ENCODE data around the gene ECEL1.

ECEL1 gene

GRCh38 chr2:232527905-232528470 is 40.4 kb upstream of the ECEL1 start:
- Histone ChIP-seq H3K27me3 (ENCODE audit: insufficient read depth, low read length, poor library complexity) (no peaks in the 10 kb centered on the region), H3K4me1 (ENCODE audit: insufficient read depth, low read length) (peaks cover 3% of the 10 kb centered on the region; the same call in 1 of the 2 replicates), H3K9ac (ENCODE audit: low read depth, low read length) (no peak overlapping the region), H3K36me3 (ENCODE audit: insufficient read depth, low read length) (no peaks in the 10 kb centered on the region), H3K27ac (ENCODE audit: low read length) (no peak overlapping the region), H2AFZ (ENCODE audit: low read depth, low read length) (no peak overlapping the region), H3K79me2 (ENCODE audit: insufficient read depth, low read length) (no peaks in the 10 kb centered on the region), H3K4me3 (ENCODE audit: low read depth in 1 of 2, low read length in 2 of 2) (no peak overlapping the region), H3K4me2 (ENCODE audit: insufficient read depth, low read length) (no peak overlapping the region), H4K20me1 (ENCODE audit: insufficient read depth, low read length) (no peaks in the 10 kb centered on the region), H3K9me3 (ENCODE audit: insufficient read depth, low read length, severe bottlenecking) (no peaks in the 10 kb centered on the region)
- DNase-seq: no peak
- TF ChIP-seq CTCF (IDR thresholded peaks at IDR 0.05; ENCODE audit: borderline replicate concordance, extremely low read depth, low read length, poor library complexity, severe bottlenecking) (no peak), EZH2 (IDR thresholded peaks at IDR 0.05; ENCODE audit: borderline replicate concordance, low read depth, low read length, severe bottlenecking) (no peak)
- ATAC-seq (ENCODE audit: insufficient read depth, low read depth): no peak

DNA sequence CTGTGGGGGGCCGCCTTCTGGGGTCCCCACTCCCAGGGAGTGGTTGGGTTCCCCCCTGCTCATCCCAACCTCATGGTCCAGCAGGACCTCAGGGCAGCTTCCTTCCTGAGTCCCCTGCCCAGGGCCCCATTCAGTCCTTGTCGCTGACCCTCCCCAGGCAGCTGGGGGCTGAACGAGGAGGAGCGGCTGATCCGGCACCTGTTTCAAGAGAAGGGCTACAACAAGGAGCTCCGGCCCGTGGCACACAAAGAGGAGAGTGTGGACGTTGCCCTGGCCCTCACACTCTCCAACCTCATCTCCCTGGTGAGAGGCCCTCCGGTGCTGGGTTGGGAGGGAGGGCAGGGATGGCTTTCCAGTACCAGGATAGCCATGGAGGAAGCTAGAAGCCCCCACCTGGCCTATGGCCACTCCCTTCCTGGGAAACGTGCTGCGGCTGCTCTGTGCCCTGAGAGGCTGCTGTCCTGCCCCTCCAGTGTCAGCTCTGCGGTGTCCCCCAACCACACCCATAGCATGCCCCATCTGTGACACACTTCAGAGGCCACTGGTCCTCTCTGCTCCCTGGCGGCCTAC is 38.8 kb upstream of the ECEL1 start:
- H3K9ac ChIP-seq (ENCODE audit: low read depth, low read length): no peak overlapping the region
- ATAC-seq (ENCODE audit: insufficient read depth, low read depth) (no peak), DNase-seq (no peak)
- no peak overlapping the region for H3K4me2 ChIP-seq (ENCODE audit: insufficient read depth, low read length)
- H3K27ac ChIP-seq (ENCODE audit: low read length): no peak overlapping the region
- no peaks in the 10 kb centered on the region for H3K27me3 ChIP-seq (ENCODE audit: insufficient read depth, low read length, poor library complexity)
- no peaks in the 10 kb centered on the region for H3K9me3 ChIP-seq (ENCODE audit: insufficient read depth, low read length, severe bottlenecking)
- H3K4me1 ChIP-seq (ENCODE audit: insufficient read depth, low read length): peaks cover 5% of the 10 kb centered on the region
- no peaks in the 10 kb centered on the region for H4K20me1 ChIP-seq (ENCODE audit: insufficient read depth, low read length)
- TF ChIP-seq CTCF (IDR thresholded peaks at IDR 0.05; ENCODE audit: borderline replicate concordance, extremely low read depth, low read length, poor library complexity, severe bottlenecking) (no peak), EZH2 (IDR thresholded peaks at IDR 0.05; ENCODE audit: borderline replicate concordance, low read depth, low read length, severe bottlenecking) (no peak)
- H3K36me3 ChIP-seq (ENCODE audit: insufficient read depth, low read length): no peaks in the 10 kb centered on the region
- H3K4me3 ChIP-seq (ENCODE audit: low read depth in 1 of 2, low read length in 2 of 2): no peak overlapping the region
- no peaks in the 10 kb centered on the region for H3K79me2 ChIP-seq (ENCODE audit: insufficient read depth, low read length)
- no peak overlapping the region for H2AFZ ChIP-seq (ENCODE audit: low read depth, low read length)

DNA sequence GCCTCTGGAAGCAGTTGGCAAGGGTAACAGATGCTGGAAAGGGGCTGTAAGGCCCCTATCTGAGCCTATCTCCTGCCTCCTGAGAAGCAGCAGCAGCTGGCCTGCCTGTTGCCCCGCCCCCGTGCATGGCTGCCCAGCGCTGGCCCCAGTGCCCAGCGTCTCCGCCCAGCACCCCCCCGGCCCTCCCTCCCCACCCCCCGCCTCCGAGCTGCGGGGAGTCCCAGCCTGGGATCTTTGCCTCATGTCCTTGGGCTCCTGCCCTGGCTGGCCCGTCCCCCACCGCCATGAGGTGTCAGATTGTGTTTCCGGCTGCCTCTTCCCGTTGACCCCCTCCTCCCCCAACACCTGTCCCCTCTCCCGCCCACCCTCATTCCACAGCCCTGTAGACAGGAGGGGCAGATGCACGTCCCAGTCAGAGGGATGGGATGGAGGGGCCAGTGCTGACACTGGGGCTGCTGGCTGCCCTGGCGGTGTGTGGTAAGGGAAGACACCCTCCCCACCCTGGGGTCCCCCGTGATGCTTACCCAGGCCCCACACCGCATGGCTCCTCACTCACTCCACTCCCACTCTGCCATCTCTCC is 38.2 kb upstream of the ECEL1 start, which contains the start of gene CHRND:
Gene CHRND, plus strand, starts transcription at position 370 of the 581 bp plus-strand sequence. Its CDS starts 56 bp downstream, at position 426.
- Histone ChIP-seq H3K27me3 (ENCODE audit: insufficient read depth, low read length, poor library complexity) (no peaks in the 10 kb centered on the region), H3K36me3 (ENCODE audit: insufficient read depth, low read length) (no peaks in the 10 kb centered on the region), H3K9ac (ENCODE audit: low read depth, low read length) (no peak within 1 kb of the TSS), H3K27ac (ENCODE audit: low read length) (no peak within 1 kb of the TSS), H3K4me1 (ENCODE audit: insufficient read depth, low read length) (peaks cover 5% of the 10 kb centered on the region), H3K79me2 (ENCODE audit: insufficient read depth, low read length) (no peaks in the 10 kb centered on the region), H4K20me1 (ENCODE audit: insufficient read depth, low read length) (no peaks in the 10 kb centered on the region), H3K9me3 (ENCODE audit: insufficient read depth, low read length, severe bottlenecking) (no peaks in the 10 kb centered on the region), H2AFZ (ENCODE audit: low read depth, low read length) (no peak within 1 kb of the TSS), H3K4me3 (ENCODE audit: low read depth in 1 of 2, low read length in 2 of 2) (no peak within 1 kb of the TSS), H3K4me2 (ENCODE audit: insufficient read depth, low read length) (no peak within 1 kb of the TSS)
- DNase-seq (no peak), ATAC-seq (ENCODE audit: insufficient read depth, low read depth) (no peak)
- TF ChIP-seq EZH2 (IDR thresholded peaks at IDR 0.05; ENCODE audit: borderline replicate concordance, low read depth, low read length, severe bottlenecking): no peak
- no peak for TF ChIP-seq CTCF (IDR thresholded peaks at IDR 0.05; ENCODE audit: borderline replicate concordance, extremely low read depth, low read length, poor library complexity, severe bottlenecking)

Measured in DND-41 (cell line).